Left renal pelvis (tissue), 4 donors: ENCODE measurements around the gene XPOT. TPM values are rescaled to one million over a fixed set of nuclear protein-coding genes. Genes with fewer than 3 reads are reported as not detected.
A peak's percentile ranks its signal among the peaks of the same experiment; 100 is the strongest.
"Not testable (repeated sequence)": the region's sequence is repeated elsewhere in the genome, so short reads cannot be mapped to it uniquely, and the experiment has no call there.

Experiments
- DNase-seq, 4 donors: peaks; one replicate each; pipeline ENCODE4 v3.0.0-alpha.2; 2013; ENCODE audit warnings: low read depth in 4 of 4, low spot score in 3 of 4
- polyA plus RNA-seq, 4 donors: library from polyadenylated mRNA; unstranded; fragments of 120-200 nt; gene quantifications; one replicate each; pipeline ENCODE4 v1.2.1, GENCODE V29; 2013; ENCODE audit not compliant: insufficient read length in 4 of 4

XPOT gene, protein sequence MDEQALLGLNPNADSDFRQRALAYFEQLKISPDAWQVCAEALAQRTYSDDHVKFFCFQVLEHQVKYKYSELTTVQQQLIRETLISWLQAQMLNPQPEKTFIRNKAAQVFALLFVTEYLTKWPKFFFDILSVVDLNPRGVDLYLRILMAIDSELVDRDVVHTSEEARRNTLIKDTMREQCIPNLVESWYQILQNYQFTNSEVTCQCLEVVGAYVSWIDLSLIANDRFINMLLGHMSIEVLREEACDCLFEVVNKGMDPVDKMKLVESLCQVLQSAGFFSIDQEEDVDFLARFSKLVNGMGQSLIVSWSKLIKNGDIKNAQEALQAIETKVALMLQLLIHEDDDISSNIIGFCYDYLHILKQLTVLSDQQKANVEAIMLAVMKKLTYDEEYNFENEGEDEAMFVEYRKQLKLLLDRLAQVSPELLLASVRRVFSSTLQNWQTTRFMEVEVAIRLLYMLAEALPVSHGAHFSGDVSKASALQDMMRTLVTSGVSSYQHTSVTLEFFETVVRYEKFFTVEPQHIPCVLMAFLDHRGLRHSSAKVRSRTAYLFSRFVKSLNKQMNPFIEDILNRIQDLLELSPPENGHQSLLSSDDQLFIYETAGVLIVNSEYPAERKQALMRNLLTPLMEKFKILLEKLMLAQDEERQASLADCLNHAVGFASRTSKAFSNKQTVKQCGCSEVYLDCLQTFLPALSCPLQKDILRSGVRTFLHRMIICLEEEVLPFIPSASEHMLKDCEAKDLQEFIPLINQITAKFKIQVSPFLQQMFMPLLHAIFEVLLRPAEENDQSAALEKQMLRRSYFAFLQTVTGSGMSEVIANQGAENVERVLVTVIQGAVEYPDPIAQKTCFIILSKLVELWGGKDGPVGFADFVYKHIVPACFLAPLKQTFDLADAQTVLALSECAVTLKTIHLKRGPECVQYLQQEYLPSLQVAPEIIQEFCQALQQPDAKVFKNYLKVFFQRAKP
- polyA plus RNA-seq: 10 to 100 TPM; 58.1 to 73.1 (median 66.3) TPM

GRCh38 chr12:64403707-64404469 is at the start of gene XPOT:
XPOT (plus strand) TSS chr12:64404392; CDS start chr12:64410036, 5,644 bp downstream.
- peak; percentile 90 to 93 (median 92) for DNase-seq

GRCh38 chr12:64356209-64356608 is 48.0 kb upstream of the XPOT start:
- not testable (repeated sequence) for DNase-seq

DNA sequence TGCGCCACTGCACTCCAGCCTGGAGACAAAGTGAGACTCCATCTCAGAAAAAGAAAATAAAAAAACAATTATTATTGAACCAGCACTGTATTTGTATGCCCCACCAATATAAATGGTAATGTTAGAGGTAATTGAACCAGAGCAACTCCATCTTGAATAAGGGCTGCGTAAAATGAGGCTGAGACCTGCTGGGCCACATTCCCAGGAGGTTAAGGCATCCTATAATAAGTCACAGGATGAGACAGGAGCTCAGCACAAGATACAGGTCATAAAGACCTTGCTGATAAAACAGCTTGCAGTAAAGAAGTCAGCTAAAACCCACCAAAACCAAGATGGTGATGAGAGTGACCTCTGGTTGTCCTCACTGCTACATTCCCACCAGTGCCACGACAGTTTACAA is 43.0 kb upstream of the XPOT start:
- DNase-seq: not testable (repeated sequence)

DNA sequence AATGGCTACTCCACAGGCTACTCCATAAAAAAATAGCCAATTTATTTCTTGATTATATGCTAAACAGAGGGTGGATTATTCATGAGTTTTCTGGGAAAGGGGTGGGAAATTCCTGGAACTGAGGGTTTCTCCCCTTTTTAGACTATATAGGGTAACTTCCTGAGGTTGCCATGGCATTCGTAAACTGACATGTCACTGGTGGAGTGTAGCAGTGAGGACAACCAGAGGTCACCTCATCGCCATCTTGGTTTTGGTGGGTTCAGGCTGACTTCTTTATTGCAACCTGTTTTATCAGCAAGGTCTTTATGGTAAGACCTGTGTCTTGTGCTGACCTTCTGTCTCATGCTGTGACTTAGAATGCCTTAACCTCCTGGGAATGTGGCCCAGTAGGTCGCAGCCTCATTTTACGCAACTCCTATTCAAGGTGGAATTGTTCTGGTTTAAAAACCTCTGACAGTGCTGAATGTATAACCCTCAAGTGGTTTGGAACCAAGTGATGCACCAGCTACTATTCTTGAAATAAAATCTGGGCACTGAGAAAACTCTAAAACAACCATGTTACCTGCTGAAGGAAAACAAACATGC is 41.4 kb upstream of the XPOT start:
- DNase-seq: no peak

DNA sequence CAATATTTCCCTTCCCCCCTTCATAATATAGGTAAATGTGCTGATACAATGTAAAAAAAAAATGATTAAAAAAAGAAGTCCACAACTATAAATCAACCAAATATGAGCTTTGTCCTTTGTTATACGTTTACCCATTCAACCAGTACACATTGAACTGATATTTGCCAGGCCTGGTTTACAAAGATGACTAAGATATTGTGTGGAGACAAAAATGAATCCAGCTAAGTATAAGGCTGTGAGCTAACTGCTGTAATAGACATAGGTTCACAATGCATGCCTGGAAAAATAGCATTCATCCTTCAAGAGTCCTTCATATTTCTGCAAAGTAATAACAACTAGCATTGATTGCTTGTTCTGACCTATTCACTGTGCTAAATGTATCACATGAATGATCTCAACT is 20.5 kb upstream of the XPOT start:
- no peak for DNase-seq

DNA sequence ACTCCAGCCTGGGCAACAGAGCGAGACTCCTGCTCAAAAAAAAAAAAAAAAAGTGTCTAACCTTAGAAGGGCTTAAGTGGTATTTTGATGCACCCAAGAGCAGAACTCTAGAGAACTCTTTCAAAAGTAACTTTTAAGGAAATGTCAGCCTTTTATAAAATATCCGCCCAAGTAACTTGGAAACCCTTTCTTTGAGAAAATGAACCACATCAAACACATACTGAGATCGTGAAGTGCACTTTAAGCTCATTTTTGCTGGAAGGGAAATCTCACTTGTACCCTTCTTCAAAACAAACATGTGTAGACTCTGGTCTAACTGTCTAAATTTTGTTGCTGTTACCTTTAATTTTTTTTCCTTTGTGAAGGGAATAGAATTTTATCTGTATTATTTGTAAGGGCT is 19.2 kb upstream of the XPOT start:
- DNase-seq: no peak

- no peak for DNase-seq
Measured at GRCh38 chr12:64385468-64385867, 18.7 kb upstream of the XPOT start.

- DNase-seq: no peak
Measured at GRCh38 chr12:64387197-64387816, 16.9 kb upstream of the XPOT start.

GRCh38 chr12:64389154-64389553 is 15.0 kb upstream of the XPOT start:
- no peak for DNase-seq

DNA sequence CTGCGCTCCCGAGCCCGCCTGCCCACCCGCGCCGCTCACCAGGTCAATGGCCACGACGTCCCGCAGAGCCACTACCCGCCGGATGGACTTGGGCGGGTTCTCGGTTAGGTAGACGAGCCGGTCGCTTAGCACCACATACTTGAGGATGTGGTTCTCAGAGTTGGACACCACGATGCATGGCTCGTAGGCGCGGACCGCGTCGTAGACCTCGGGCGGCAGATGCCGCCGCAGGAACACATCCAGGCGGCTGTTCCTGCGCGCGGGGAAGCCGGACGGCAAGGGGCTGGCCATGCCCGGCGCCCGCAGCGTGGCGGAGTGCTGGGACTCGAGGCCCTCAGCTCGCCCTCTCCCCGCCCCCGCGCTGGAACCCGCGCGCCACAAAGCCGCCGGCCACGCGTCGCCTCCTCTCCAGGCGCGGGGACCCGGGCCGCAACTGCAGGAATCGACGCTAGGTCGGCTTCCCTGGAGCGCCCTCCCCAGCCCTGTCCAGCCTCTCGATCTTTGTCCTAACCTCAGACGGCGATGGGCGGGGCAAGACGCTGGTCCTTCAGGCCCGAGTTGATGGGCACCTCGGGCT is 13.8 kb upstream of the XPOT start, which contains the start of gene C12orf56:
Gene C12orf56 (minus strand): TSS at position 484 of the 577 bp plus-strand sequence. CDS start 193 bp downstream, at position 291.
- DNase-seq: no peak

GRCh38 chr12:64392221-64392620 is 12.0 kb upstream of the XPOT start:
- no peak for DNase-seq

GRCh38 chr12:64395739-64396138 is 8.5 kb upstream of the XPOT start:
- DNase-seq: no peak

- no peak for DNase-seq
Measured at GRCh38 chr12:64400041-64400440, 4.2 kb upstream of the XPOT start.

DNA sequence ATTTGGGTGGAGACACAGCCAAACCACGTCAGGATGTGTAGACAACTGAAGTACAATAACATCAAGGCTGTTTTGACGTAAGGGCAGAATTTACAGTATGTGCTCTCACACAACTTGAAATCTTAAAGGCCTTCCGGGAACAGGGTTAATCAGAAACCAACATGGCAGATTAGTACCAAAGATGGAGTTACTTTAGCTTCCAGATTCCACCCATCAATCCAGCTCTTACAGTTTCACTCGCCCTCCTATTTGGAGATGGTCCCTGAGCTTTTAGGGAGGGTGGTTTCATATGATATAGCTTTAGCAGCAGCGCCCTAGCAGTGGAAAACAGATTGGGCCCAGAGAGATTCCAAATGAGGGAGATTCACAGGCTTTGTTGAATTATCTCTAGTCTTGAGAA is 2.0 kb upstream of the XPOT start:
- DNase-seq: no peak

GRCh38 chr12:64404470-64405256 is 471 bp downstream of the XPOT start:
- peak in 3 of 4 donors; percentile 44 to 46 (median 44) for DNase-seq

- no peak for DNase-seq
Measured at GRCh38 chr12:64407342-64408223, 3.4 kb downstream of the XPOT start.

- no peak for DNase-seq
Measured at GRCh38 chr12:64411427-64411826, 7.2 kb downstream of the XPOT start.

- no peak for DNase-seq
Measured at GRCh38 chr12:64412459-64412858, 8.3 kb downstream of the XPOT start.
